ENCODE measurements around the gene MCC.

The MCC gene

DNA sequence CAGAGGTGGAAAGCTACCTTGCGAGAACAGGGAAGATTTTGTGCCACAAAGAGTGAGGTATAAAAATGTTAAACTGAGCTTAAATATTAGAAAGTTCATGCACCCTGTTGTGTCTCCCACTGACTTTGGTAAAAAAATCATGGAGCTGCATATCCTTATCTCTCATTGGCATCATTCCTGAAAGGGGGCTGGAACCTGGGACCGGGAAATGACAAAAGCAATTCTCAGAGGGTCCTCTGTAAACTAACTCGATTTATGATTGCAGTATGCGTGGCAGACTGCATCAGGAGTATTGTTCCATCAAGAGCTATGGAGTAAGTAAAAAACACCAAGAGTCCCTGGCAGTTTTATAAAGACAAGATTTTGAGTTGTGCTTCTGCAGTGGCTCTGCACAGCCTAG, 362.9 kb downstream of the MCC start:
- DNase-seq (ENCODE audit: low read depth): no peak
- TF ChIP-seq, protein P1, sequence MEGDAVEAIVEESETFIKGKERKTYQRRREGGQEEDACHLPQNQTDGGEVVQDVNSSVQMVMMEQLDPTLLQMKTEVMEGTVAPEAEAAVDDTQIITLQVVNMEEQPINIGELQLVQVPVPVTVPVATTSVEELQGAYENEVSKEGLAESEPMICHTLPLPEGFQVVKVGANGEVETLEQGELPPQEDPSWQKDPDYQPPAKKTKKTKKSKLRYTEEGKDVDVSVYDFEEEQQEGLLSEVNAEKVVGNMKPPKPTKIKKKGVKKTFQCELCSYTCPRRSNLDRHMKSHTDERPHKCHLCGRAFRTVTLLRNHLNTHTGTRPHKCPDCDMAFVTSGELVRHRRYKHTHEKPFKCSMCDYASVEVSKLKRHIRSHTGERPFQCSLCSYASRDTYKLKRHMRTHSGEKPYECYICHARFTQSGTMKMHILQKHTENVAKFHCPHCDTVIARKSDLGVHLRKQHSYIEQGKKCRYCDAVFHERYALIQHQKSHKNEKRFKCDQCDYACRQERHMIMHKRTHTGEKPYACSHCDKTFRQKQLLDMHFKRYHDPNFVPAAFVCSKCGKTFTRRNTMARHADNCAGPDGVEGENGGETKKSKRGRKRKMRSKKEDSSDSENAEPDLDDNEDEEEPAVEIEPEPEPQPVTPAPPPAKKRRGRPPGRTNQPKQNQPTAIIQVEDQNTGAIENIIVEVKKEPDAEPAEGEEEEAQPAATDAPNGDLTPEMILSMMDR (IDR thresholded peaks at IDR 0.05; ENCODE audit: low read depth, low read length, missing control alignments): no peak

GRCh38 chr5:113124914-113125313, 363.3 kb downstream of the MCC start:
- no peak overlapping the region for H3K4me3 ChIP-seq (ENCODE audit: low read depth, low read length)
- TF ChIP-seq, protein P1 (IDR thresholded peaks at IDR 0.05; ENCODE audit: low read depth, low read length, missing control alignments): no peak
- DNase-seq (ENCODE audit: low read depth): no peak

More for the DNA sequence above, 362.9 kb downstream of the MCC start:
- H3K4me3 ChIP-seq (ENCODE audit: low read depth, low read length): no peak overlapping the region

- TF ChIP-seq, protein P1 (IDR thresholded peaks at IDR 0.05; ENCODE audit: low read depth, low read length, missing control alignments): no peak
- H3K4me3 ChIP-seq (ENCODE audit: low read depth, low read length): no peak overlapping the region
- DNase-seq (ENCODE audit: low read depth): no peak
These were observed 364.0 kb downstream of the MCC start for GRCh38 chr5:113124265-113124664.

- DNase-seq (ENCODE audit: low read depth): no peak
- TF ChIP-seq, protein P1 (IDR thresholded peaks at IDR 0.05; ENCODE audit: low read depth, low read length, missing control alignments): peak; percentile 37
- no peak overlapping the region for H3K4me3 ChIP-seq (ENCODE audit: low read depth, low read length)
These were observed 364.6 kb downstream of the MCC start for GRCh38 chr5:113123618-113124017.

DNA sequence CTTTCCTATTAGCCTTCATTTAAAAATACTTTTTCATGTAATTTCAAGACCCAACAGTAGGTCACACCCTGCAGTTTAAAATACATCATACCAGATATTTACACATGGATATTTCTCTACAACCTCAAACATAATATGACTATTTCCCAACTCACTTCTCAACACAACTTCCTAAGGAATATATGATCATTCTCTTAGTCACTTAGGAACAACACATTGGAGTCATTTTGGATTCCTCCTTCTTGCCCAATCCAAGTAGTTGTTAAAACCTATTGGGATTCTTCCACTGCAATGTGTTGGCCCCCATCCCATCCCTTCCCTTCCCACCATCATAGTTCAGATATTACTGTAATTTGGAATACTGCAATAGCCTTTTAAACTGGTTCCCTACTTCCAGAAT, 366.2 kb downstream of the MCC start:
- no peak overlapping the region for H3K4me3 ChIP-seq (ENCODE audit: low read depth, low read length)
- TF ChIP-seq, protein P1 (IDR thresholded peaks at IDR 0.05; ENCODE audit: low read depth, low read length, missing control alignments): no peak
- no peak for DNase-seq (ENCODE audit: low read depth)

DNA sequence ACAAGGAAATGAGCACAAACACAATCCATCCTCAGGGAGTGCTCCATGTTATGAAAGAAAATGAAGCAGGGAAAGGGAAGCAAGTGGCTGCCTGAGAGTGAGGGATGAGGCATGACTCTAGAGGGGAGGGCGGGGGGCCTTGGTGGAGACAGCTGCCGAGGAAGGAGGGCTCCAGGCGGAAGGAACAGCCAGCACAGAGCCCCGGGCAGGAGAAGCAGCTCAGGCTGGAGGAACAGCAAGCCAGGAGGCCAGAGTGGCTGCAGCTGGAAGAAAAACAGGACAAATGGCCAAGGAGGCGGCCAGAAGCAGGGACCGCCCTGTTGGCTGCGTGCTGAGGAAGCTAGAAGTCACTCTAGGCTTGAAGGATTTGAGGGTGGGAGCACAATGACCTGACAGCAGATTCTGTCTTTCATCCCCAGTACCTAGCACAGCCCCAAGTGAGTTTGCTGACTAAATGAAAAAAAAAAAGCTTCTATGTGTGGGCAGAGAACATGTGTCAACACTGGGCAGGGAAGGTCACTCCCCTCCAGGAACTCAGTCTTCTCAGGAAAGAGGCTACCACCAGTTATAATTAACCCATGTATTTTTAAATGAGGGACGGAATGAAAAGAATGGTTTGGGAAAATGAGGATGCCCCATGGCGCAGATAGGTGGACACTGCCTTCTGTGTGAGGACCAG, 368.9 kb downstream of the MCC start:
- TF ChIP-seq, protein P1 (IDR thresholded peaks at IDR 0.05; ENCODE audit: low read depth, low read length, missing control alignments): no peak
- no peak overlapping the region for H3K4me3 ChIP-seq (ENCODE audit: low read depth, low read length)
- DNase-seq (ENCODE audit: low read depth): no peak

- TF ChIP-seq, protein P1 (IDR thresholded peaks at IDR 0.05; ENCODE audit: low read depth, low read length, missing control alignments): no peak
- no peak overlapping the region for H3K4me3 ChIP-seq (ENCODE audit: low read depth, low read length)
- no peak for DNase-seq (ENCODE audit: low read depth)
These were observed 369.5 kb downstream of the MCC start for GRCh38 chr5:113118765-113119164.
